Natural killer cell (primary cell): Measurements from ENCODE around the gene MPZL3. TPM values are rescaled to one million over a fixed set of nuclear protein-coding genes. Genes with fewer than 3 reads are reported as not detected.
A peak's percentile ranks its signal among the peaks of the same experiment; 100 is the strongest.

ENCODE experiments used
- ATAC-seq, 3 donors: fragments of 150-1000 bp in 2 of 3; fragments of 200-7000 bp in 1 of 3; cut with Tn5 transposase; 1 replicate in 1 of 3; 2 replicates in 2 of 3; pipeline ENCODE4 v1.10.0; 2021; ENCODE audit warnings: mild to moderate bottlenecking in 2 of 3, moderate library complexity in 2 of 3
- DNase-seq, 2 donors: peaks; one replicate each; pipeline versions ENCODE4 v3.0.0 to v3.0.0-alpha.2; 2013 to 2021; ENCODE audit warnings: mixed read lengths in 1 of 2
- H3K27ac ChIP-seq: one replicate; pipeline ENCODE4 v1.5.1; 2013; ENCODE audit warnings: mild to moderate bottlenecking, low read length
- H3K27me3 ChIP-seq: one replicate; pipeline ENCODE4 v1.6.1; 2013; ENCODE audit warnings: low read length; ENCODE audit not compliant: control insufficient read depth, insufficient read depth
- H3K36me3 ChIP-seq: one replicate; pipeline ENCODE4 v1.6.1; 2013; ENCODE audit warnings: low read length; ENCODE audit not compliant: control insufficient read depth, insufficient read depth
- H3K4me1 ChIP-seq: one replicate; pipeline ENCODE4 v1.6.1; 2013; ENCODE audit warnings: low read length; ENCODE audit not compliant: control insufficient read depth, insufficient read depth
- H3K4me3 ChIP-seq: one replicate; pipeline ENCODE4 v1.5.1; 2013; ENCODE audit warnings: low read length
- H3K9me3 ChIP-seq: one replicate; pipeline ENCODE4 v1.6.1; 2013; ENCODE audit warnings: low read length; ENCODE audit not compliant: control insufficient read depth, insufficient read depth
- H3K27ac Mint-ChIP-seq, 2 donors: one replicate each; pipeline ENCODE4 v1.8.0; 2022; ENCODE audit warnings: mild to moderate bottlenecking in 2 of 2, mixed read lengths in 2 of 2, moderate library complexity in 1 of 2
- H3K27me3 Mint-ChIP-seq, 2 donors: one replicate each; pipeline ENCODE4 v1.8.0; 2022; ENCODE audit warnings: low read depth in 2 of 2, mixed read lengths in 2 of 2
- H3K36me3 Mint-ChIP-seq: one replicate; pipeline ENCODE4 v1.8.0; 2022; ENCODE audit warnings: mixed read lengths
- H3K4me1 Mint-ChIP-seq, 2 donors: one replicate each; pipeline ENCODE4 v1.8.0; 2022; ENCODE audit warnings: mixed read lengths in 2 of 2
- H3K4me3 Mint-ChIP-seq: one replicate; pipeline ENCODE4 v1.8.0; 2022; ENCODE audit warnings: mild to moderate bottlenecking, moderate library complexity, mixed read lengths
- H3K9me3 Mint-ChIP-seq, 2 donors: one replicate each; pipeline ENCODE4 v1.8.0; 2022; ENCODE audit warnings: mixed read lengths in 2 of 2
- WGBS: methylation state at CpG from one replicate; pipeline ENCODE4 v1.1.7; 2013; ENCODE audit warnings: missing lambda C conversion rate; ENCODE audit not compliant: insufficient coverage; 5-methylcytosine and 5-hydroxymethylcytosine counted together
- intact Hi-C: fragments of 100-400 bp; cut with micrococcal nuclease; formaldehyde crosslinking; loops from one replicate; pipeline ENCODE4 v1.14.2; 2022
- total RNA-seq, 4 donors: library from RNA; stranded (reverse); fragments of 120-200 nt in 1 of 4; gene quantifications; one replicate each; pipeline versions ENCODE4 v1.2.3 to v1.2.4, GENCODE V29; 2013 to 2022
- TF ChIP-seq, protein P1 (sequence below): fragments of 200-600 bp; IDR thresholded peaks from one replicate; pipeline ENCODE4 v1.8.0; 2022; ENCODE audit warnings: antibody characterized with exemption

The MPZL3 gene
- total RNA-seq, 3 donors from 2014 or later (not counting 1 experiment from before 2014, with no cell fraction given) = 6.3 to 7.5 (median 6.7) TPM

DNA sequence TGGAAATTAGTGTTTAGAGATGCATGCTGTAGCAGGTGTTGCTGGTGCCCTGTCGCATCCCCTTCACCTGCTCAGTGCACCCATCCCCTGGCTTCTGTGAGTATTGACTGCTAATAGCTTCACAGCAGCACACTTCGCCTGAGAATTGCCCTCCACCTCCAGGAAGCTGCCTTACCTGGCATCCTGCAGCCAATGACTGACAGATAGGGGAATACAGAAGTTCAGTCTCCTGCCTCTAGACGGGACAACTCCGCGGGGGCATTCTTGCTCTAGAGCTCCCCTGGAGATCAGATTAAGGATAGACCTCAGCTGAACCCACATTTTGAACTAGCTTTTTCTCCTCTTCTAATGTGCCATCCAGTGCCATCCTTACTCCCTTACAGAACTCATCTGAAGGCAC, 43.0 kb upstream of the MPZL3 start:
- peaks cover 19 to 24% of the 10 kb centered on the region in 2 donors for H3K4me1 Mint-ChIP-seq
- Histone ChIP-seq H3K36me3 (no peaks in the 10 kb centered on the region), H3K27ac (no peak overlapping the region), H3K27me3 (no peaks in the 10 kb centered on the region), H3K4me1 (peaks cover 10% of the 10 kb centered on the region), H3K4me3 (no peak overlapping the region), H3K9me3 (no peaks in the 10 kb centered on the region)
- intact Hi-C loops = loop anchor here (5.0 kb wide), 1 partner anchor 192 kb away; no protein-coding TSS in a partner anchor
- ATAC-seq (no peak), DNase-seq (no peak)
- TF ChIP-seq, protein P1, sequence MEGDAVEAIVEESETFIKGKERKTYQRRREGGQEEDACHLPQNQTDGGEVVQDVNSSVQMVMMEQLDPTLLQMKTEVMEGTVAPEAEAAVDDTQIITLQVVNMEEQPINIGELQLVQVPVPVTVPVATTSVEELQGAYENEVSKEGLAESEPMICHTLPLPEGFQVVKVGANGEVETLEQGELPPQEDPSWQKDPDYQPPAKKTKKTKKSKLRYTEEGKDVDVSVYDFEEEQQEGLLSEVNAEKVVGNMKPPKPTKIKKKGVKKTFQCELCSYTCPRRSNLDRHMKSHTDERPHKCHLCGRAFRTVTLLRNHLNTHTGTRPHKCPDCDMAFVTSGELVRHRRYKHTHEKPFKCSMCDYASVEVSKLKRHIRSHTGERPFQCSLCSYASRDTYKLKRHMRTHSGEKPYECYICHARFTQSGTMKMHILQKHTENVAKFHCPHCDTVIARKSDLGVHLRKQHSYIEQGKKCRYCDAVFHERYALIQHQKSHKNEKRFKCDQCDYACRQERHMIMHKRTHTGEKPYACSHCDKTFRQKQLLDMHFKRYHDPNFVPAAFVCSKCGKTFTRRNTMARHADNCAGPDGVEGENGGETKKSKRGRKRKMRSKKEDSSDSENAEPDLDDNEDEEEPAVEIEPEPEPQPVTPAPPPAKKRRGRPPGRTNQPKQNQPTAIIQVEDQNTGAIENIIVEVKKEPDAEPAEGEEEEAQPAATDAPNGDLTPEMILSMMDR = no peak
- H3K9me3 Mint-ChIP-seq = no peaks in the 10 kb centered on the region
- H3K4me3 Mint-ChIP-seq = no peak overlapping the region
- peaks cover 6 to 7% of the 10 kb centered on the region in 2 donors for H3K27me3 Mint-ChIP-seq
- H3K36me3 Mint-ChIP-seq = no peaks in the 10 kb centered on the region
- 73% methylated on average over 5 of the region's 5 CpGs for WGBS
- peak overlapping the region in 1 of 2 donors; percentile 75 for H3K27ac Mint-ChIP-seq

GRCh38 chr11:118294053-118294452, 41.9 kb upstream of the MPZL3 start:
- Mint-ChIP-seq H3K4me1 (peaks cover 19 to 22% of the 10 kb centered on the region in 2 donors), H3K9me3 (no peaks in the 10 kb centered on the region), H3K36me3 (no peaks in the 10 kb centered on the region), H3K27me3 (peaks cover 6 to 7% of the 10 kb centered on the region in 2 donors), H3K27ac (no peak overlapping the region), H3K4me3 (no peak overlapping the region)
- no peak for ATAC-seq
- no peak for DNase-seq
- 100% methylated on average over 1 of the region's 2 CpGs for WGBS
- Histone ChIP-seq H3K4me1 (peaks cover 10% of the 10 kb centered on the region), H3K4me3 (no peak overlapping the region), H3K36me3 (no peaks in the 10 kb centered on the region), H3K27ac (no peak overlapping the region), H3K9me3 (no peaks in the 10 kb centered on the region), H3K27me3 (no peaks in the 10 kb centered on the region)
- TF ChIP-seq, protein P1 = no peak
- intact Hi-C loops = no loop called here

DNA sequence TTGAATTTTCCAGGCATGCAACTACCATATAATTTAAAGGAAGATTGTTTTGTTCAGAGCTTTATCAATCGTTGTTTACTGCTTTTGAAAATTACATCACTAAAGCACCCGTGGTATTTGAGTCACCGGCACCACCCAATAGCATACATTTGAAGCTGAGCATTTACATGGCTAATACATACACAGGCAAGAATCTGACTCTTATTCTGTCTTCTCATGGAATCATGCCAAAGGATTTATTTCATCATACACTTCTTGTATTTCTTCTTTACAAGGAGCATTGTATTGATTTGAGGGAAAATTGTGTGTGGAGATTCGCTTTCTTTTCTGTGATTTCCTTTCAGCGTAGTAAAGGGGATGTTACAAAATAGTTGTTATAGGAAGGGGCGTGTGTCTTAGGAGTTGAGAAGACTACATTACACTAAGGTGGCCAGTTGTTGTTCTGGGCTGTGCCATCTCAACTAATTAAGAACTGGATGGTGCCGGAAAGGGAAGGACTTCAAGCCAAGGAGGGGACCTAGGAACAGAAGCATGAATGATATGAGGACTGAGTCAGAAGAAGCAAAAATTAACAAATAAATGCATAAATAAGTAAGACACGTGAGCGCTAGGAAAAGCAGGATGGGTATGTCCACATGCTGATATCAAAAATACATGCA, 39.4 kb upstream of the MPZL3 start:
- 86% methylated on average over 9 of the region's 9 CpGs for WGBS
- intact Hi-C loops = loop anchor here (1.0 kb wide), 2 partner anchors 93 to 146 kb away; no protein-coding TSS in a partner anchor
- no peaks in the 10 kb centered on the region for H3K36me3 Mint-ChIP-seq
- peaks cover 19 to 22% of the 10 kb centered on the region in 2 donors for H3K4me1 Mint-ChIP-seq
- no peak for ATAC-seq
- DNase-seq = no peak
- no peak overlapping the region for H3K27ac Mint-ChIP-seq
- H3K36me3 ChIP-seq = no peaks in the 10 kb centered on the region
- TF ChIP-seq, protein P1 = no peak
- H3K4me3 Mint-ChIP-seq = no peak overlapping the region
- H3K4me1 ChIP-seq = peaks cover 10% of the 10 kb centered on the region
- H3K9me3 Mint-ChIP-seq = no peaks in the 10 kb centered on the region
- no peak overlapping the region for H3K4me3 ChIP-seq
- no peaks in the 10 kb centered on the region for H3K9me3 ChIP-seq
- no peaks in the 10 kb centered on the region for H3K27me3 ChIP-seq
- H3K27ac ChIP-seq = no peak overlapping the region
- H3K27me3 Mint-ChIP-seq = peaks cover 6 to 7% of the 10 kb centered on the region in 2 donors
